Measurements from ENCODE around the gene MINDY3. TPM values are rescaled to one million over a fixed set of nuclear protein-coding genes. Genes with fewer than 3 reads are reported as not detected.

MINDY3 gene
- polyA plus RNA-seq, 1 donor (not counting 4 experiments of a cell fraction or from before 2014, with no cell fraction given) = 22.1 TPM

DNA sequence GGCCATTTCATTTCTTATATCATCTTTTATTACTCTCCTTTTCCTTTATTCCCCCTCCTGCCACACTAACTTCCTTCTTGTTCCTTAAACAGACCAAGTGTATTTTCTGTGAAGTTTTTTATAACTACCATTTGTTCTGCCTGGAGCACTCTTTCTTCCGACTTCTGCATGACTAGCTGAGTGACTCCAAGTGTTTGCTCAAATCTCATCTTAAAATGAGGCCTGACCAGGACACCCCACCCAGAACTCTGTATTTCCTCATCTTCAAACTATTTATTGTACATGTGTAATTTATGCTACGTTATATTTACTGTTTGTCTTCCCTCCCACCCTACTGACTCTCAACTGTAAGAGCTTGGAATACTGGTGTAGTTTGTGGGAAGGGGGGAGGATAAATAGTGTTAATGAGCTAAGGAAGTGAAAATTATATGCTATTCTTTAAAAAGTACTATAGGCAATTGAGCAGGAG, 3.2 kb downstream of the MINDY3 start:
- Histone ChIP-seq H3K36me3 (ENCODE audit: control insufficient read depth in 2 of 2, extremely low read depth in 1 of 2, insufficient read depth in 2 of 2, low read length in 2 of 2) (peaks cover 0 to 2% of the 10 kb centered on the region in 2 experiments), H3K9ac (ENCODE audit: control insufficient read depth, extremely low read depth, insufficient read depth, low read length) (no peak overlapping the region), H3K79me2 (ENCODE audit: control insufficient read depth, insufficient read depth, low read length) (peaks cover 60% of the 10 kb centered on the region), H4K20me1 (ENCODE audit: control insufficient read depth, extremely low read depth, insufficient read depth, low read length) (no peaks in the 10 kb centered on the region), H3K9me1 (ENCODE audit: control insufficient read depth, extremely low read depth, insufficient read depth, low read length) (no peaks in the 10 kb centered on the region), H3K4me3 (ENCODE audit: control insufficient read depth in 2 of 3, extremely low read depth in 1 of 3, insufficient read depth in 2 of 3, low read depth in 1 of 3, low read length in 3 of 3) (no peak overlapping the region), H3K27ac (ENCODE audit: control insufficient read depth, insufficient read depth, low read length) (no peak overlapping the region), H2AFZ (ENCODE audit: control insufficient read depth, low read length) (no peak overlapping the region), H3K27me3 (ENCODE audit: control insufficient read depth, extremely low read depth, insufficient read depth, low read length) (no peaks in the 10 kb centered on the region), H3K9me3 (ENCODE audit: control insufficient read depth, low read depth, low read length) (no peaks in the 10 kb centered on the region), H3K4me2 (ENCODE audit: control insufficient read depth, extremely low read depth, insufficient read depth, low read depth, low read length) (no peak overlapping the region), H3K4me1 (ENCODE audit: control insufficient read depth, extremely low read depth, insufficient read depth, low read length) (peaks cover 12% of the 10 kb centered on the region)
- TF ChIP-seq CTCF (optimal IDR thresholded peaks at IDR 0.05 in 1 of 3, IDR thresholded peaks at IDR 0.05 in 1 of 3, conservative IDR thresholded peaks at IDR 0.05 in 1 of 3; ENCODE audit: extremely low read depth in 1 of 3, insufficient read depth in 2 of 3, low read length in 3 of 3) = no peak
- TF ChIP-seq EZH2 (IDR thresholded peaks at IDR 0.05; ENCODE audit: low read length) = no peak
- no peak for DNase-seq (ENCODE audit: low read depth, low spot score)
- dilution Hi-C loops (cut with MboI; ENCODE audit: extremely low pct_ligation_motif_present, low sequenced_read_pairs) = no loop called here
- no peak for FAIRE-seq

- no peak for FAIRE-seq
- no peaks in the 10 kb centered on the region for H3K9me1 ChIP-seq (ENCODE audit: control insufficient read depth, extremely low read depth, insufficient read depth, low read length)
- H3K79me2 ChIP-seq (ENCODE audit: control insufficient read depth, insufficient read depth, low read length) = peaks cover 66% of the 10 kb centered on the region
- no peaks in the 10 kb centered on the region for H3K9me3 ChIP-seq (ENCODE audit: control insufficient read depth, low read depth, low read length)
- H2AFZ ChIP-seq (ENCODE audit: control insufficient read depth, low read length) = no peak overlapping the region
- no peak overlapping the region for H3K4me2 ChIP-seq (ENCODE audit: control insufficient read depth, extremely low read depth, insufficient read depth, low read depth, low read length)
- no peak for DNase-seq (ENCODE audit: low read depth, low spot score)
- no peak overlapping the region for H3K4me3 ChIP-seq (ENCODE audit: control insufficient read depth in 2 of 3, extremely low read depth in 1 of 3, insufficient read depth in 2 of 3, low read depth in 1 of 3, low read length in 3 of 3)
- peaks cover 12% of the 10 kb centered on the region for H3K4me1 ChIP-seq (ENCODE audit: control insufficient read depth, extremely low read depth, insufficient read depth, low read length)
- dilution Hi-C loops (cut with MboI; ENCODE audit: extremely low pct_ligation_motif_present, low sequenced_read_pairs) = no loop called here
- H3K27me3 ChIP-seq (ENCODE audit: control insufficient read depth, extremely low read depth, insufficient read depth, low read length) = no peaks in the 10 kb centered on the region
- H3K36me3 ChIP-seq (ENCODE audit: control insufficient read depth in 2 of 2, extremely low read depth in 1 of 2, insufficient read depth in 2 of 2, low read length in 2 of 2) = peaks cover 0 to 2% of the 10 kb centered on the region in 2 experiments
- H3K27ac ChIP-seq (ENCODE audit: control insufficient read depth, insufficient read depth, low read length) = no peak overlapping the region
- TF ChIP-seq EZH2 (IDR thresholded peaks at IDR 0.05; ENCODE audit: low read length) (no peak), CTCF (optimal IDR thresholded peaks at IDR 0.05 in 1 of 3, IDR thresholded peaks at IDR 0.05 in 1 of 3, conservative IDR thresholded peaks at IDR 0.05 in 1 of 3; ENCODE audit: extremely low read depth in 1 of 3, insufficient read depth in 2 of 3, low read length in 3 of 3) (no peak)
- H3K9ac ChIP-seq (ENCODE audit: control insufficient read depth, extremely low read depth, insufficient read depth, low read length) = no peak overlapping the region
- no peaks in the 10 kb centered on the region for H4K20me1 ChIP-seq (ENCODE audit: control insufficient read depth, extremely low read depth, insufficient read depth, low read length)
Measured at GRCh38 chr10:15856328-15857015, 3.8 kb downstream of the MINDY3 start.

All from keratinocyte (primary cell).